GM18519 (cell line): ENCODE measurements around the gene G0S2.

Experiments used
- ATAC-seq: cut with Tn5 transposase; IDR thresholded peaks from one replicate; pipeline ENCODE4 v1.9.1; 2021; ENCODE audit warnings: mild to moderate bottlenecking, moderate library complexity; ENCODE audit not compliant: unreplicated experiment, low FRiP score

The G0S2 gene, protein sequence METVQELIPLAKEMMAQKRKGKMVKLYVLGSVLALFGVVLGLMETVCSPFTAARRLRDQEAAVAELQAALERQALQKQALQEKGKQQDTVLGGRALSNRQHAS

DNA sequence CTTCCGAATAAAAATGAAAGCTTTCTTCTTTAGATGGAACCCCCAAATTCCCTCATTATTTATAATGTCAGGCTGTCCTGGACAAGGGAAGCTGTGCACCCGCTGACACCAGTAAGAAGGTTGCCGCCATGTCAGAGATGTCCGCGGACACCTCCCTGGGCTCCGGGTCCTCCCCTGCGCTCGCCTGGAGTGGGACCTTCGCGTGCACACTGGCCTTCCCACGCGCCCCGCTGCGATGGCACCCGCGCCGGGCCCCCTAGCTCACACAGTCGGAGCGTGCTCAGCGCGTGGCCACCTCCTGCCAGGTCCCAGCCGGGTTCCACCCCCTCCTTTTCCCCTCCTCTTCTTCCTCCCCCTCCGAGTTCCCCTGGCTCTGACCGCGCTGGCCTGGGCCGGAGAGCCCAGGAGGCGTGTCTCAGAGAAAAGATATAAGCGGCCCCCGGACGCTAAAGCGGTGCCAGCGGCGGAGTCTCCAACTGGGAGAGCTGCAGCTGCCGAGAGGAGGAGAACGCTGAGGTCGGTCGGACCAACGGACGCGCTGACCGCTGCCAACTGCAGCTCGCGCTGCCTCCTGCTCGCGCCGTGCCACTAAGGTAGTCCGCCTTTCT lies at the start of gene G0S2:
G0S2 (plus strand) TSS at position 456 of the 608 bp plus-strand sequence. CDS start 273 bp downstream, outside the sequence.
- ATAC-seq, result no peak

DNA sequence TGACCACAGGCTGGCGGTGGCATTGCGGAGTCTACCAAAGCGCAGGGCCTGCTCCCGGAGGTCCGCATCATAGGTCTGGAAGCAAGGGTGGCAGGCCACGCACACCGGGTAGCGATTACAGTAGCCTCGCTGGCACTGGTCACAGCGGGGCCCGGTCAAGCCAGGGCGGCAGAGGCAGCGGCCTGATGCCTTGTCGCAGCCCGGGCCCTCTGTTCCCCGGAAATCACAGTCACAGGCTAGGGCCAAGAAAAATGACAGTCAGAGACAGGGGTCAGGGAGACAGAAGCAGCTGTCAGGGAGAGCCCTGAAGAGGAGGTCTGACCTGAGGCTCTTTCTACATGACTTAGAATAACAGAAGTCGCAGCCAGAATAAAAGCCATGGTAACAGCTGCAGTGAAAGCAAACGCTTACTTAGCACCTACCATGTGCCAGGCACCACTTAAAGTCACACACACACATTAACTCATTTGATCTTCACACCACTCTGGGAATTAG lies 49.4 kb upstream of the G0S2 start:
- no peak for ATAC-seq

DNA sequence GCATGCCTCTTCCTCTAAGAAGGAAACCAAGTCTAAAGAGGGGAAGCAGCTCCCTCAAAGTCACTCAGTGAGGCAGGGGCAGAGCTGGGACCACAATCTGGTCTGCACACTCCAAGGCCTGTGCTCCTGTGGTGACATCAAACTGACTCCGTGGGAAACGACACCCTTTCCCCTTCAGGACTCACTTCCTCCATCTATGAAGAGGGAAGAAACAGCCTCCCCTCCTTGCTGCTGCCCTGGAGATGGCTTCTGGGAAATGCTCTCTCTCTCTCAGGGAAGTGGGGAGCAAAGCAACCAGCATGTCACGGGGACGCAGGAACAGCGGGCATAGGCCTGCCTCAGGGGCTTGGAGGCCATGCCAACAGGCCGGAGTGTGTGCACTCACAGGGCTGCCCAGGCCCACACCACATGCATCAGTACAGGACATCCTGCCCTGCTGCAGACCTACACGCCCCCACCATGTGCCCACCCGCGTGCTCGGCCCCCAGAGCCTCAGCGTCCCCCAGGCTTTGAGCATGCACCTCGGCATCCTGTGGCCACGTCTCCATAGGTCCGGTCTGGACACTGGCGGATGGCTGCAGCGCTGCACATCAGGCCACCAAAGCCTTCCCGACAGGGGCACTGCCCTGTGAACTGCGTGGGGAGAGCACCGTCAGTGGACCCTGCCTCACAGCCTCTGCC lies 48.7 kb upstream of the G0S2 start:
- ATAC-seq, result no peak

DNA sequence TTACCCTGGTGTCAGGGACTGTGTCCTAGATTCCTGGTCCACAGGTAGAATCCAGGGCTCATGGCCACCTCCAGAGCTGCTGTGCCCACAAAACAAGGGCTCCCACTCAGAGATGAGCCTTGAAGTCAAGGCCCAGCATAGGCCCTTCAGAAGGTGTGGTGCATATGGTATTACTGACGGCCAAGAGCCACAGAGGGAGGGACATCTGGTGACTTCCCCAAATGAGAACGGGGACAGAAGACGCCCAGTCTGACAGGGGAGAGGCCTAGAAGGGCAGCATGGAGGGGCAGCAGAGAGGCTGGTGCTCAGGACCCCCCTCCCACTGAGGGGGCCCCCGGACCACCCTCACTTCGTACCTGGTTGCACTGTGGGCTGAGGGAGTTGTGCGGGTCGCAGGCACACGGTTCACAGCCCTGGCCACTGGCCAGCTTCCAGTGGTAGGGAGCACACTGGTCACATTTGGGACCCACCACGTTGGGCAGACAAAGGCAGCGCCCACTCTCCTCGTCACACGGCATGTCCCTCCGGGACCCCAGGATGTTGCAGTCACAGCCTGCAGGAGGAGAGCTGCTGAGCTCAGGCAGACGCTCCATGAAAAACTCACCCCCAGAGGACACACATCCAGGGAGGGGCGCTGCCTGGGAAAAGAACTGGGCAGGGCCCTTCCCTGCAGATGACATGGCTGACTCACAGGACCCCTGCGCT lies 48.0 kb upstream of the G0S2 start:
- no peak for ATAC-seq

DNA sequence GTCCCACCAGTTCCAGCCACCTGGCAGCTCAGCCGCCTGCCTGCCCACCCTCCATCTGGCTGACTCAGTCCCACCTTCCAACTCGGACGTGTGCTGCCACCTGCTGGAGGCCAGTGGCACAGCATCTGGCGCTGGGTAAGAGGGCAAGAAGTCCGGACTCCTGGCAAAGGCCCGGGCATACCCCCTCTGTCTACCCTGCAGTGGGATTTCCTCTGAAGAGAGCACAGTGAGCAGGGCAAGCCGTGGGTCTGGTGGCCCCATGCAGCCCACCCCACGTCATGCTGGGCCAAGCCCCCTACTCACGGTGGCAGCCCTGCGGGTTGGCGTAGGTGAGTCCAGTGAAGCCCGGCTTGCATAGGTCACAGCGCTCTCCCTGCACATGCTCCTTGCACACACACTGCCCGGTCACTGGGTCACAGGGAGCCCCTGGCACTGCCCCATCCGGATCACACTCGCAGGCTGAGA lies 47.4 kb upstream of the G0S2 start:
- ATAC-seq, result peak; percentile 77

DNA sequence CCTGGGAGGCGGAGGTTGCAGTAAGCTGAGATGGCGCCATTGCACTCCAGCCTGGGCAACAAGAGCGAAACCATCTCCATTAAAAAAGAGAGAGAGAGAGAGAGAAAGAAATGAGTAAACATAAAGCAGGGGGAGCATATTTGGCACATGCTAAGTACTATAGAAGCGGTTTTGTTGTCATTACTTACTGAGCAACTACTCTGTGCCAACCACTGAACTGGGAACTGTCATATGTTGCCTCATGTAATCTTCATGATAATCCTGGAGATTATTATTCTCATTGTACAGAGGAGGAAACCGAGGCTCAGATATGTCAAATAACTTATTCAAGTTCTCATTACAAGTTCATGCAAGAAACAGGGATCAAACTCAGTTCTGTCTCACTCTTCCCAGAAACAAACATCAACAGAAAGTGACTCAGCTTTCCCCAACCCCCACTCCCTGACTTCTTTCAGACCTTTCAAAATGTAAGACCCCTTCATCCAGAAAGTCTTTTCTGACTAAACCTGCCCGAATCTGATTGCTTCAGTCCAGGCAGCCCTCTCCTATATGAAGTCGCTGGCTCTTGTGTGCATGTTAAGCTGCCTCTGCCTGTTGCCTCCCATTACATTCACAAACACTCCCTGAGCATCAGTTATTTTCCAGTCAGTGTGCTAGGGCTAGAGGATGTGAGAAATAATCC lies 46.5 kb upstream of the G0S2 start:
- ATAC-seq, result no peak

DNA sequence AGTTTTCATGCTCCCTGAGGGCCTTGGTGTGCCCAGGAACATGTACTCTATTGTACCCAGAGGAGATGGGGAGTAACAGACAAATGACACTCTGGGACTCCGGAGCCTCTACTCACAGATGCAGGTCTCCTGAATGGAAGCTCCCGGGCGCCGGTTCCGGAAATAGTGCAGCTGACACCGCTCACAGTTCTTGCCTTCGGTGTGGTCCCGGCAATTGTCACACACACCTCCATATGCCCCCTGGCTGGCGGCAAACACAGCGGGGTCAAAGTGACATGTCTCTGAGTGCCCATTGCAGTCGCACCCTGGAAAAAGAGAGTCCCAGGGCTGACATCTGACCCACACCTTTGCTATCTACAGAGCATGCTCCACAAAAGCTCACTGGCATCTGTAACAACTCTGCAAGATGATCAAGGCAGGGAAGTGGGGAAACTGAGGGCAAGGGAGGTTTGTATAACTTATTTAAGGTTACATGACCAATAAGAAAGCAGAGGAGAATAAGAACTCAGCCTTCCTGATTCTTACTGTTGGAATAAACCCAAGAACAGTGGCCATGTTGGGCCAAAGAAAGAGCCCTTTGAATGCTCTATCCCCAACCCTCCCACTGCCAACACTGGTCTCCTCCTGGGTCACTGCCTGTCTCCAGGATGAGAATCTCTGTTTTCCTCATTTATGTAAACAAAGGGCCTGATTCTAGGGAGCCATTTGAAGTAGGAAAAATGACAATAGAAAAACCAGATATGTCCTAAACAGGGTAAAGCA lies 45.4 kb upstream of the G0S2 start:
- ATAC-seq, result no peak

DNA sequence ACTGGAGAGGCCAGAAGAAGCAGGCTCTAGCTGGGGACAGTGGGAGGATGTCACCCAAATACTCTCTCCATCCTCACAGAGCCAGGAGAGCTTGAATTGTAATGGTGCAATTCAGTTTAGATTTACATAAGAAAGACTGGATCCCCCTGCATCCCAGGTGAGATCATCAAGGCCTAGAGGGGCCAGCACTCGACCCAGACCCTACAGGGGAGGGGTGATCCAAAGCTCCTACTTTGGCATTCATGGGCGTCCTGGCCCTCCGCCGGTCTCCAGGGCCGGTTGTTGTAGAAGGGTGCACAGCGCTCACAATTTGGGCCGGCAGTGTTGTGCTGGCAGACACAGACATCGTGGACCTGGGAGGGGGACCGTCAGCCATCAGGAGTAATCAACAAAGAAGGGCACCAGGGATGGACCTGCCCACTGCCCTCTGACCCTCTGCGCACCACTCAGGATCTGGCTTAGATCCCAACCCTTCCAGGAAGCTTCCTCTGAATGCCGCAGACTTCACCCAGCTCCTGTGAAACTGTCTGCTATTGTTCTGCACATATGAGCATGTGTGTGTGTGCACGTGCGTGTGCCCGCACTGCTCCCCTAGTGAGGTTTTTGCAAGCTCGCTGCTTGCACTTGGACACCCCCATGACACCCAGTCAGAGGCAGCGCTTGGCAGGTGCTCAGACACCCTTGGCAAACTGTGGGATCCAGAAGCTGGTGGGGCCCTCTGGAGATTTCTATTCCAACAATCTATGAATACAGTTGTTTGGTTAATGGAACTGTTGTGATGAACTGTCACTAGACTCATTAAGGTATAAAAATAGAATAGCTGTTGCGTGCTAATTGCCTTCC lies 44.6 kb upstream of the G0S2 start:
- no peak for ATAC-seq

DNA sequence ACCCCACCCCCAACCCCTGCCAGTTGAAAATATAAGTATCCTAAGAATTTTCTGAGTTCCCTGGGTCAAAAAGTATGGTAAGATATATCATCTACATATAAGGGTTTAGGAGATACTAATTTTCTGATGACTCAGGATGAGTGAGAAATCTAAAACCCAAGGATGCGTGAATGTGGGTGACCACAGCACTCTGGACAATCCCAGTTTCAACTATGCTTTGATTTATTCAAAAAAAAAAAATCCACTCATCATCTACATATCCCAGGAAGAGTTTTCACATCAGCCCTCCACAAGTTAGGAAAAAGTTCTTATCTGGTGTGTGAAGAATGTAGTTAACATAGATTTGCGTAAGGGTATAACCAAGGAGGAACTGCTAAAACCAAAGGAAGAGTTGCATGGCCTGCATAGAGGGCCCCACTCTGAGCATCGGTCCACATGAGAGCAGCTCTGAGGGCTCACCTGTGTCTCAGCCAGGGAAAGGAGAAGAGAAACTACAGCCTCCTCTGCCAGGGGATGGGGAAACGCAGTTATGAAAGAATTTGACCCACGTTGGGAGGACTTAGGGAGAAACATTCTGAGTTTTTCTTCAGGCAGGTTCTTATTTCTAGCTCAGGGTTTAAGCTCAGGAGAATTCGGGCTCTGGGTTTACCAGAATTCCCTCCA lies 41.7 kb upstream of the G0S2 start:
- no peak for ATAC-seq

DNA sequence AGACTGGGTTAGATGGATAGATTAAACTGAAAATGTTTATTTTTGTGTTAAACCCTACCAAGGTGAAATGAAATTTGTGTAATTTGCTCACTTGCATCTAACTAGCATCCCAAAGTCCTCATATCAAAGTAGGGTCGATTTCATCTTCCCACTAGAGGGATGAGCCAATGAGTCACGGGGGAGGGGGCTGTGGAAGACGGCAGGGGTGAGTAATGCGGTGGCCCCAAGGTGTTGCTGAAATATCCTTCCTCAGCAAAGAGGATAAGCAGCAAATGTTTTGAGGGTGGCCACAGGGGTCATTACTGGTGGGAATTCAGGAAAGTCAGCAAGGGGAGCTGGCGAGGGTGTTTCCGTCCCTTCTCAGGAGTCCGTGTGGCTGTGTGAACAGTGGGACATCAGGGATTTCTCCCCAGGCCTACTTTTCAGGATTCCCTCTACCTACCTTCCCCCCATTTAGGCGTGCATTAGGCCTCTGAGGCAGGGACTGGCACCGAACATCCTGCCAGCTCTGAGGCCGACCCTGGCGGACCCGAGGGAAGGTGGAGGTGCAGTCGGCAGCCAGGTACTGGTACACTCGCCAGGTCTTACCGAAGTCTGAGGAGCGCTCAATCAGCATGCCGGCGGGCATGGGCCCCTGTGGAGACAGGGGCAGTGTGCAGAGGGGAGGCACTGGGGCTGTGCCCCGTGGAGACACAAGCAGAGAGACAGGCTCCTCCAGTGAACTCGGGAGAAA lies 41.0 kb upstream of the G0S2 start:
- ATAC-seq, result no peak

DNA sequence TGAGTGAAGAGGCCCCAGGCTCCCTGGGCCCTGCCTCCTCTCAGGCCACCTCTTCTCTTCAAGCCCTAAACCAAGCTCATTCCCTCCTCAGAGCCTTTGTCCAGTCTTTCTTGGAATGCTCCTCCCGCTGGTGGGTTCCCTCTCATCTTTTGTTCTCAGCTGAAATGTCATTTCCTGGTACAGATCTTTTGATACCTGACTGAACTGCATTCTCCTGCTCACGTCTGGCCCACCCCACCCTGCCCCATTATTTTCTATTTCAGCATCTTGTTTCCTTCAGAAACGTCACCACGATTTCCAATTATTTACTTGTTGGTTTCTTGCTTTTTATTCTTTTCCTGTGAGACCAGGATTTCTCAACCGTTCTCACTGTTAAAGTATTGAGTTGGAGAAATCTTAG lies 39.4 kb upstream of the G0S2 start:
- ATAC-seq, result no peak

DNA sequence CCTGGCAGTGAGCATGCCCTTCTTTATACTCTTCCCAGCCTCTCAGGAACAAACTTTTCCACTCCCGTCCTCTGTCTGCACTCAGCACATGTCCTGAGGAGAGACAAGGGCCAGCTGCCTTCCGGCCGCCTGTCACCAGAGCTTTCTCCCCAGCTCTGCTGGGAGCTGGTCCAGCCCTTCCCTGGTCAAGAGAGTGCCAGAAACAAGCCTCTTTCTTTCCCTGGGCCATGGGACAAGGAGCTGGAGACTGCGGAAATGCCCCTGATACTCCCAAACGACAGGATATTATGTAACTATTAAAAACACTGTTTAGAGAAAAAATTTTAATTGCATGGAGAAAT lies 33.4 kb upstream of the G0S2 start:
- ATAC-seq, result no peak

DNA sequence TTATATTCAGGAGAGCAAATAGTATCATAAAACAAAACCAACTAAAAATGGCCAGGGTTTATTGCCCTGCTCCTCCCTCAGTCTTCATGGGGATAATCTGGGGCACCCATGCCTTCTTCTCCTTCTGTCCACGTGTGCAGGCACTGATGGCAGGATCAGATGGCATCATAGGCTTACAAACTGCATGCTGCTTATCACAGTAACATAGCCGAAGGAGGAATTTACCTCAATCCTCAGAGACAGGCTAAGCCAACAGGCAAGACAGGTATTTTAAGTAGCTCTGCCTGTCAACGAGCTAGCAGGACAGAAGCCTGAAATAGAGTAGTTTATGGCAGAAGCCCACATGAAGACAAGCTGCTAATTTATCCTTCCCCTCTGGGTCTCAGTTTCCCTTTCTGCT lies 32.4 kb upstream of the G0S2 start:
- no peak for ATAC-seq

DNA sequence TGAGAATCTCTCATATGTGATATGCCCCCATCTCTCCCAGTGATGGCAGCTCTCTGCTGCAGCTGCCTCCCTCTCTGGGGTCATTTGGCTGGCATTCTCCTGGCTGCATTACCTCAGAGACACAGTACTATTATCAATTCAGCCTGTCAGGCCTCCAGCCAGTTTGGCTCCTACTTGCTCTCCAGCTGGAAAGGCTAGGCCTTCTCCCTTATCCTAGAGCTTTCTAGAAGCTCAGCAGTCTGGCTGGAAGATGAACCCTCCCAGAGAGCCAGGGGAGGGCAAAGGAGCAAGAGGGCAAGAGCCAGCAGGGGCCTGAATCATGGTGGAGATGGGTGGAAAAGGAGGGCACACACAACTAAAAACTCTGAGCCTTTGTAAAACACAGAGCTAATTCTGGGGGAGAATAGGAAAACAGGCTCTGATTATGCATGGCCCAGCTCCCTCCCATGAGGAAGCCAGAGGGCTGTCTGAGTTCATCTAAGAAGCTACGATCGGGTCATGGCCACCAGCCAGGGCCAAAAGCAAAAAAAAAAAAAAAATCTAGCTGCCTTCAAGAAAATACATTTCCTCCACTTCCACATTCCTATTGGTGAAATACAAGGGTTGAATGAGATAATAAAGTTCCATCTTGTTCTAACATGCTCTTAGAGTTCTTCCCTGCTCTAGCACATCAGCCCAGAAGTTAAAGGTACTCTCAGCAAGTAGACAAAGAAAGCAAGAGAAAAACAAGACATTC lies 31.8 kb upstream of the G0S2 start:
- no peak for ATAC-seq

DNA sequence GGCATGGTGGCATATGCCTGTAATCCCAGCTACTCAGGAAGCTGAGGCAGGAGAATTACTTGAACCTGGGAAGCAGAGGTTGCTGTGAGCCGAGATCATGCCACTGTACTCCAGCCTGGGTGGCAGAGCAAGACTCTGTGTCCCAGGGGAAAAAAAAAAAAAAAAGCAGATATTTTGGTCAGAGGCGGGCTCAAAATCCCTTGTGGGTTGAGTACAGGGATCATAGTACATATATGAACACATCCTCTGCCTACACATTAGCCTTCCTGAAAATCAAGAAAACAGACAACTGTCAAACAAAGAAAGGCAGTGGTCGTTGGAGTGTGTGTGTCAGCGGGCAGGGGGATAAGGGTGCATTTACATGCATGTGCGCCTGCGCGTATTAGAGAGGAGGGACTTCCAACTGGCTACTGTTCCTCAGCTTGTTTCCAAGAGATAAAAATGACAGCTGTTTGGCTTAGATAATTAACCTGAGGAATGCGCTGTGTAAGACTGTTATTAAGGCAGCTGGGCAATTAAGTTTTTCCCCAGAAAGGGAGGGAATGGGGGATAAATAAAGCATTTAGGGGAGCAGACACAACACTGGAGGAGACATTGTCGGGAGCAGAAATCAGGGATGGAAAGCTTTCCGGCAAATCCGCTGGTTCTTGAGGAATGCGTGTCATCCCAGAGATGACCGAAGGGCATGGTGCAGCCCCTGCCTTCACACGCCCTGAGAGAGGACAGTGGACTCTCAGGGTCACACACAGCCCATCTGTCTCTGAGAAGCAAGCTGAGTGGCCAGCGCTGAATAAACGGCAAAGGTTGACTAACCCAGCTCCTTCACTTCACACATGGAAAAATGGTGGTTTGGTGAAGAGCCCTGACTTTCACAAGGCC lies 29.4 kb upstream of the G0S2 start:
- no peak for ATAC-seq

DNA sequence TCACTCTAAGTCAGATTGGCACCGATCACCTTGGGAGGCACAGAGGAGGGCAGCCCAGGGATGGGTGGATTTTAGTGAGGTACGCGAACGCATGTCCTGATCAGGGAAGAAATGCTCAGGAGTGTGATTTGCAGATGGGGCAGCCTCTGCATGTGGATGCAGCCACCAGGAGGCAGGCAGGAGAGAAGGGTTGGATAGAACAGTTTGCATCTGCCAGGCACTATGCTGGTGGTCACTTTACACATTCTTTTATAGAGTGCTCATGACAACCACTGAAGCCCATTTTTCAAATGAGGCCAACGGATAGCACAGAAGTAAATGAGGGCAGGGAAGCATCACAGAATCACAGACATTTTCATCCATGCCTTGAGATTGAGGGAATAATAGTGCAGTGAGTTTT lies 28.7 kb upstream of the G0S2 start:
- ATAC-seq, result no peak

DNA sequence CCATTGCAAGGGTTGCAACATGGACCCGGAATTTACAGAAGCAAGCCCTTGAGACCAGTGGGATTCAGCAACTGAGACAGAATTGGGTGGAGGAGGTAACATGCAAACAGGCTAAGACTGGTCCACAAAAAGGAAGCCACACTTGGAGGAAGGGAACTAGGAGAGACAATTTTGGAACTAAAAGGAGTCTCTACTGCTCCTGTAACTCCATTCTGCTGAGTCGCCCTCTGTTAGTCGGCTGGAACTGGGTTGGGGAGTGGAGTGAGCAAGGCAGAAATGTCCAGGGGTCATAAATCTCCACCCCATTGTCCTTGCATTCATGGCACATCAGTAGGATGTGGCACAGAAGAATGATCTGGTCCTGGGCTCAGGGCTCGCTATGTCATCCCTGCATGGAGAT lies 28.1 kb upstream of the G0S2 start:
- ATAC-seq, result no peak
